Astrocyte (in vitro differentiated cells and primary cell): ENCODE data around the gene IQGAP2. TPM values are rescaled to one million over a fixed set of nuclear protein-coding genes. Genes with fewer than 3 reads are reported as not detected.

Source experiments
- DNase-seq: peaks from one replicate; pipeline ENCODE4 v3.0.0-alpha.2; 2010; ENCODE audit warnings: low read depth
- FAIRE-seq: peaks from 2 replicates; lab custom pipeline; 2011; peaks lifted over from hg19 to GRCh38; lab: Jason Lieb, UNC
- H2AFZ ChIP-seq: 2 replicates; pipeline ENCODE4 v1.6.0; 2012; ENCODE audit warnings: low read depth, low read length, inconsistent platforms
- H3K27ac ChIP-seq: 2 replicates; pipeline ENCODE4 v1.5.1; 2011; ENCODE audit warnings: low read depth, low read length, inconsistent platforms
- H3K27me3 ChIP-seq: 2 replicates; pipeline ENCODE4 v1.6.0; 2011; ENCODE audit warnings: low read length, inconsistent platforms; ENCODE audit not compliant: insufficient read depth
- H3K36me3 ChIP-seq: 2 replicates; pipeline ENCODE4 v1.5.1; 2011; ENCODE audit warnings: low read length, inconsistent platforms; ENCODE audit not compliant: insufficient read depth
- H3K4me1 ChIP-seq: 2 replicates; pipeline ENCODE4 v1.5.1; 2011; ENCODE audit warnings: low read length, inconsistent platforms; ENCODE audit not compliant: insufficient read depth
- H3K4me2 ChIP-seq: 2 replicates; pipeline ENCODE4 v1.6.0; 2012; ENCODE audit warnings: low read length, inconsistent platforms
- H3K4me3 ChIP-seq: 2 replicates; pipeline ENCODE4 v1.5.1; 2011; ENCODE audit warnings: low read depth, mild to moderate bottlenecking, low read length, inconsistent platforms; ENCODE audit not compliant: insufficient read depth
- H3K79me2 ChIP-seq: 2 replicates; pipeline ENCODE4 v1.6.0; 2012; ENCODE audit warnings: mild to moderate bottlenecking, low read length, inconsistent platforms; ENCODE audit not compliant: insufficient read depth
- H3K9ac ChIP-seq: 2 replicates; pipeline ENCODE4 v1.6.0; 2012; ENCODE audit warnings: mild to moderate bottlenecking, low read length, inconsistent platforms
- H3K9me3 ChIP-seq: 2 replicates; pipeline ENCODE4 v1.5.1; 2012; ENCODE audit warnings: low read depth, mild to moderate bottlenecking, low read length, inconsistent platforms; ENCODE audit not compliant: insufficient read depth
- H4K20me1 ChIP-seq: 2 replicates; pipeline ENCODE4 v1.6.0; 2012; ENCODE audit warnings: low read length, inconsistent platforms; ENCODE audit not compliant: insufficient read depth
- H3K27ac Mint-ChIP-seq: one replicate; pipeline ENCODE4 v1.8.0; 2021; ENCODE audit warnings: mild to moderate bottlenecking, mixed read lengths; ENCODE audit not compliant: unreplicated experiment
- H3K27me3 Mint-ChIP-seq: one replicate; pipeline ENCODE4 v1.8.0; 2021; ENCODE audit warnings: low read depth, mixed read lengths; ENCODE audit not compliant: unreplicated experiment
- H3K36me3 Mint-ChIP-seq: one replicate; pipeline ENCODE4 v1.8.0; 2021; ENCODE audit warnings: low read depth, mixed read lengths; ENCODE audit not compliant: unreplicated experiment
- H3K4me1 Mint-ChIP-seq: one replicate; pipeline ENCODE4 v1.8.0; 2021; ENCODE audit warnings: low read depth, mixed read lengths; ENCODE audit not compliant: unreplicated experiment
- H3K4me3 Mint-ChIP-seq: one replicate; pipeline ENCODE4 v1.8.0; 2021; ENCODE audit warnings: mild to moderate bottlenecking, moderate library complexity, mixed read lengths; ENCODE audit not compliant: unreplicated experiment
- H3K9me3 Mint-ChIP-seq: one replicate; pipeline ENCODE4 v1.8.0; 2021; ENCODE audit warnings: mild to moderate bottlenecking, mixed read lengths; ENCODE audit not compliant: unreplicated experiment
- CTCF ChIP-seq: IDR thresholded peaks from 2 replicates; pipeline ENCODE4 v1.5.1; 2011; ENCODE audit warnings: low read depth, mild to moderate bottlenecking, inconsistent platforms, low read length, moderate library complexity; ENCODE audit not compliant: insufficient read depth
- EZH2 ChIP-seq: IDR thresholded peaks from 2 replicates; pipeline ENCODE4 v1.6.1; 2012; ENCODE audit warnings: mild to moderate bottlenecking, low read length, inconsistent platforms; ENCODE audit not compliant: insufficient read depth
- total RNA-seq: library from RNA; stranded (reverse); gene quantifications from 2 replicates; pipeline ENCODE4 v1.2.1, GENCODE V29; 2021

IQGAP2 gene
- total RNA-seq, 1 donor from 2014 or later = 2.9 TPM

- Histone ChIP-seq H3K4me1 (no peaks in the 10 kb centered on the region), H3K36me3 (no peaks in the 10 kb centered on the region), H3K79me2 (no peaks in the 10 kb centered on the region), H2AFZ (no peak overlapping the region), H3K9me3 (no peaks in the 10 kb centered on the region), H3K27me3 (no peaks in the 10 kb centered on the region), H3K4me3 (no peak overlapping the region), H3K27ac (no peak overlapping the region), H3K9ac (no peak overlapping the region), H4K20me1 (no peaks in the 10 kb centered on the region), H3K4me2 (no peak overlapping the region)
- Mint-ChIP-seq H3K4me1 (no peaks in the 10 kb centered on the region), H3K27ac (no peak overlapping the region), H3K27me3 (no peaks in the 10 kb centered on the region), H3K9me3 (peaks cover 5% of the 10 kb centered on the region), H3K4me3 (no peak overlapping the region), H3K36me3 (no peaks in the 10 kb centered on the region)
- no peak for FAIRE-seq
- no peak for DNase-seq
- no peak for TF ChIP-seq CTCF
- TF ChIP-seq EZH2 = no peak
Measured at GRCh38 chr5:76438025-76438424, 34.9 kb downstream of the IQGAP2 start.

- no peak overlapping the region for H3K27ac ChIP-seq
- H3K9ac ChIP-seq = no peak overlapping the region
- no peaks in the 10 kb centered on the region for H3K4me1 ChIP-seq
- H4K20me1 ChIP-seq = no peaks in the 10 kb centered on the region
- H3K27me3 Mint-ChIP-seq = peaks cover 2% of the 10 kb centered on the region
- H3K36me3 Mint-ChIP-seq = no peaks in the 10 kb centered on the region
- H3K79me2 ChIP-seq = no peaks in the 10 kb centered on the region
- DNase-seq = no peak
- H3K4me2 ChIP-seq = no peak overlapping the region
- no peaks in the 10 kb centered on the region for H3K9me3 ChIP-seq
- TF ChIP-seq EZH2 (no peak), CTCF (no peak)
- no peaks in the 10 kb centered on the region for H3K4me1 Mint-ChIP-seq
- no peaks in the 10 kb centered on the region for H3K36me3 ChIP-seq
- FAIRE-seq = no peak
- H2AFZ ChIP-seq = no peak overlapping the region
- H3K9me3 Mint-ChIP-seq = peaks cover 5% of the 10 kb centered on the region
- H3K27ac Mint-ChIP-seq = no peak overlapping the region
- H3K4me3 Mint-ChIP-seq = no peak overlapping the region
- no peaks in the 10 kb centered on the region for H3K27me3 ChIP-seq
- no peak overlapping the region for H3K4me3 ChIP-seq
Measured at GRCh38 chr5:76439201-76439600, 36.1 kb downstream of the IQGAP2 start.

- no peak overlapping the region for H3K4me3 ChIP-seq
- no peak overlapping the region for H3K9ac ChIP-seq
- DNase-seq = no peak
- TF ChIP-seq EZH2 = no peak
- TF ChIP-seq CTCF = no peak
- no peak for FAIRE-seq
- no peaks in the 10 kb centered on the region for H3K4me1 ChIP-seq
- no peak overlapping the region for H3K4me3 Mint-ChIP-seq
- H3K4me2 ChIP-seq = no peak overlapping the region
- H3K4me1 Mint-ChIP-seq = no peaks in the 10 kb centered on the region
- H2AFZ ChIP-seq = no peak overlapping the region
- no peaks in the 10 kb centered on the region for H3K27me3 ChIP-seq
- H3K79me2 ChIP-seq = no peaks in the 10 kb centered on the region
- no peaks in the 10 kb centered on the region for H3K36me3 Mint-ChIP-seq
- no peaks in the 10 kb centered on the region for H4K20me1 ChIP-seq
- H3K27me3 Mint-ChIP-seq = peaks cover 2% of the 10 kb centered on the region
- peaks cover 5% of the 10 kb centered on the region for H3K9me3 Mint-ChIP-seq
- H3K9me3 ChIP-seq = no peaks in the 10 kb centered on the region
- no peak overlapping the region for H3K27ac ChIP-seq
- H3K27ac Mint-ChIP-seq = no peak overlapping the region
- H3K36me3 ChIP-seq = no peaks in the 10 kb centered on the region
Measured at GRCh38 chr5:76439929-76440328, 36.8 kb downstream of the IQGAP2 start.
